Natural killer cell (primary cell): ENCODE measurements around the gene HABP2. TPM values are rescaled to one million over a fixed set of nuclear protein-coding genes. Genes with fewer than 3 reads are reported as not detected.

Experiments used
- ATAC-seq, 3 donors: fragments of 150-1000 bp in 2 of 3; fragments of 200-7000 bp in 1 of 3; cut with Tn5 transposase; 1 replicate in 1 of 3; 2 replicates in 2 of 3; pipeline ENCODE4 v1.10.0; 2021; ENCODE audit warnings: mild to moderate bottlenecking in 2 of 3, moderate library complexity in 2 of 3
- DNase-seq, 2 donors: peaks; one replicate each; pipeline versions ENCODE4 v3.0.0 to v3.0.0-alpha.2; 2013 to 2021; ENCODE audit warnings: mixed read lengths in 1 of 2
- H3K27ac ChIP-seq: one replicate; pipeline ENCODE4 v1.5.1; 2013; ENCODE audit warnings: mild to moderate bottlenecking, low read length
- H3K27me3 ChIP-seq: one replicate; pipeline ENCODE4 v1.6.1; 2013; ENCODE audit warnings: low read length; ENCODE audit not compliant: control insufficient read depth, insufficient read depth
- H3K36me3 ChIP-seq: one replicate; pipeline ENCODE4 v1.6.1; 2013; ENCODE audit warnings: low read length; ENCODE audit not compliant: control insufficient read depth, insufficient read depth
- H3K4me1 ChIP-seq: one replicate; pipeline ENCODE4 v1.6.1; 2013; ENCODE audit warnings: low read length; ENCODE audit not compliant: control insufficient read depth, insufficient read depth
- H3K4me3 ChIP-seq: one replicate; pipeline ENCODE4 v1.5.1; 2013; ENCODE audit warnings: low read length
- H3K9me3 ChIP-seq: one replicate; pipeline ENCODE4 v1.6.1; 2013; ENCODE audit warnings: low read length; ENCODE audit not compliant: control insufficient read depth, insufficient read depth
- H3K27ac Mint-ChIP-seq, 2 donors: one replicate each; pipeline ENCODE4 v1.8.0; 2022; ENCODE audit warnings: mild to moderate bottlenecking in 2 of 2, mixed read lengths in 2 of 2, moderate library complexity in 1 of 2
- H3K27me3 Mint-ChIP-seq, 2 donors: one replicate each; pipeline ENCODE4 v1.8.0; 2022; ENCODE audit warnings: low read depth in 2 of 2, mixed read lengths in 2 of 2
- H3K36me3 Mint-ChIP-seq: one replicate; pipeline ENCODE4 v1.8.0; 2022; ENCODE audit warnings: mixed read lengths
- H3K4me1 Mint-ChIP-seq, 2 donors: one replicate each; pipeline ENCODE4 v1.8.0; 2022; ENCODE audit warnings: mixed read lengths in 2 of 2
- H3K4me3 Mint-ChIP-seq: one replicate; pipeline ENCODE4 v1.8.0; 2022; ENCODE audit warnings: mild to moderate bottlenecking, moderate library complexity, mixed read lengths
- H3K9me3 Mint-ChIP-seq, 2 donors: one replicate each; pipeline ENCODE4 v1.8.0; 2022; ENCODE audit warnings: mixed read lengths in 2 of 2
- WGBS: methylation state at CpG from one replicate; pipeline ENCODE4 v1.1.7; 2013; ENCODE audit warnings: missing lambda C conversion rate; ENCODE audit not compliant: insufficient coverage; 5-methylcytosine and 5-hydroxymethylcytosine counted together
- intact Hi-C: fragments of 100-400 bp; cut with micrococcal nuclease; formaldehyde crosslinking; loops from one replicate; pipeline ENCODE4 v1.14.2; 2022
- total RNA-seq, 4 donors: library from RNA; stranded (reverse); fragments of 120-200 nt in 1 of 4; gene quantifications; one replicate each; pipeline versions ENCODE4 v1.2.3 to v1.2.4, GENCODE V29; 2013 to 2022
- TF ChIP-seq, protein P1 (sequence below): fragments of 200-600 bp; IDR thresholded peaks from one replicate; pipeline ENCODE4 v1.8.0; 2022; ENCODE audit warnings: antibody characterized with exemption

Gene HABP2
- total RNA-seq, 3 donors from 2014 or later (not counting 1 experiment from before 2014, with no cell fraction given), result not detected

DNA sequence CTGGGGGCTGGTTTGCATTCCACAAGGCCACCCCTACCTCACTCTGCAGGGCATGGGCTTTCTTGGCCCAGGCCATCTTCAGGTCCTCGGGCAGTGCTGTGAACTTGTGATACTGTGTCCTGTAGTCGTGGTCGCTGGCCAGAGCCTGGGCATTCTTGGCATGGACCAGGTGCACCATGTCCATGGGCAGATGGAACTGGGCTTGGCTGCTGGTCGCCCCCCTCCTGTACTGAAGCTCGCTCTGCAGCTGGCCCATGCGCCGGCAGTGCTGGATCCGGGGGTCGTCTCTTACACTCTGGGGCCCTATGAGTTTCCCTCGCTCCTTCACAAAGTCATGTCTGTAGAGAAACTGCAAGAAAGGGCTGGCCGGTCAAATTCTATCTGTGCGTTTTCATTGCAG lies 51.7 kb downstream of the HABP2 start:
- H3K4me1 ChIP-seq, result no peaks in the 10 kb centered on the region
- no peak overlapping the region for H3K4me3 Mint-ChIP-seq
- no peaks in the 10 kb centered on the region for H3K4me1 Mint-ChIP-seq
- no peaks in the 10 kb centered on the region for H3K36me3 Mint-ChIP-seq
- no peak overlapping the region for H3K27ac ChIP-seq
- H3K4me3 ChIP-seq, result no peak overlapping the region
- H3K36me3 ChIP-seq, result no peaks in the 10 kb centered on the region
- H3K9me3 ChIP-seq, result no peaks in the 10 kb centered on the region
- TF ChIP-seq, protein P1, sequence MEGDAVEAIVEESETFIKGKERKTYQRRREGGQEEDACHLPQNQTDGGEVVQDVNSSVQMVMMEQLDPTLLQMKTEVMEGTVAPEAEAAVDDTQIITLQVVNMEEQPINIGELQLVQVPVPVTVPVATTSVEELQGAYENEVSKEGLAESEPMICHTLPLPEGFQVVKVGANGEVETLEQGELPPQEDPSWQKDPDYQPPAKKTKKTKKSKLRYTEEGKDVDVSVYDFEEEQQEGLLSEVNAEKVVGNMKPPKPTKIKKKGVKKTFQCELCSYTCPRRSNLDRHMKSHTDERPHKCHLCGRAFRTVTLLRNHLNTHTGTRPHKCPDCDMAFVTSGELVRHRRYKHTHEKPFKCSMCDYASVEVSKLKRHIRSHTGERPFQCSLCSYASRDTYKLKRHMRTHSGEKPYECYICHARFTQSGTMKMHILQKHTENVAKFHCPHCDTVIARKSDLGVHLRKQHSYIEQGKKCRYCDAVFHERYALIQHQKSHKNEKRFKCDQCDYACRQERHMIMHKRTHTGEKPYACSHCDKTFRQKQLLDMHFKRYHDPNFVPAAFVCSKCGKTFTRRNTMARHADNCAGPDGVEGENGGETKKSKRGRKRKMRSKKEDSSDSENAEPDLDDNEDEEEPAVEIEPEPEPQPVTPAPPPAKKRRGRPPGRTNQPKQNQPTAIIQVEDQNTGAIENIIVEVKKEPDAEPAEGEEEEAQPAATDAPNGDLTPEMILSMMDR, result no peak
- ATAC-seq, result no peak
- H3K27ac Mint-ChIP-seq, result no peak overlapping the region
- no peaks in the 10 kb centered on the region for H3K27me3 ChIP-seq
- intact Hi-C loops, result no loop called here
- no peaks in the 10 kb centered on the region for H3K9me3 Mint-ChIP-seq
- 91% methylated on average over 12 of the region's 12 CpGs for WGBS
- peaks cover 6 to 8% of the 10 kb centered on the region in 2 donors for H3K27me3 Mint-ChIP-seq
- no peak for DNase-seq

DNA sequence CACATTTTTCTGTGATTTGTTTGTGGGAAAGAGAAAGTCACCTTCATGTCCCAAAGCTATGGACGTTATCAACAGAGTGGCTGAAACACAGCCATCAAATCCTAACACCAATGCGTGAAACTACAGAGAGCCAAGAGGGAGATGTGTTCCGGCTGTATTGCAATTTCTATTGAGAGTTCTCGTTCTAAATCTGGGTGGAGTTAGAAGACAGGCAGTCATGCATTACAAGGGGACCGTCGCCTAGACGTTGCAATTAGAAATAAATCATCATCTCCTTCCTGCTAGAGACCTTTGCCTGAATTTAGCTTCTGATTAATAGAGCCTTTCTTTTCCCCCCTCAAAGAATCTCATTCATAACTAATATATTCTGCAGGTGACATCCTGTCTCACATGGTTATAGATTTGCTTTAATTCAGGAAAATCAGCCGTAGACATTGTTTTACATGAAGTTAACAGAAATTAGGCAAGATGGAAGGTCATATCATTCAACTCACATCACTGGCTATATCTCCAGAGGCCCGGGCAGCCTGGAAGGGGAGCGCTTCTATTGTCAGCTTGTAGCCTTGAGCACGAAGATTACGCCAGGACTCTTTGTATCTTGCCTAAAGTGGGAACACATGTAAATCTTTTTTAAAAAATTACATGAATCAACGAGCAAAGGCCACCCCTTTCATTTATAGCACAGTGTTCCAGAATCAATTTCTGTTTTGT lies 52.6 kb downstream of the HABP2 start:
- H3K27me3 Mint-ChIP-seq, result peaks cover 8% of the 10 kb centered on the region in 2 donors
- WGBS, result 75% methylated on average over 13 of the region's 13 CpGs
- no peaks in the 10 kb centered on the region for H3K27me3 ChIP-seq

DNA sequence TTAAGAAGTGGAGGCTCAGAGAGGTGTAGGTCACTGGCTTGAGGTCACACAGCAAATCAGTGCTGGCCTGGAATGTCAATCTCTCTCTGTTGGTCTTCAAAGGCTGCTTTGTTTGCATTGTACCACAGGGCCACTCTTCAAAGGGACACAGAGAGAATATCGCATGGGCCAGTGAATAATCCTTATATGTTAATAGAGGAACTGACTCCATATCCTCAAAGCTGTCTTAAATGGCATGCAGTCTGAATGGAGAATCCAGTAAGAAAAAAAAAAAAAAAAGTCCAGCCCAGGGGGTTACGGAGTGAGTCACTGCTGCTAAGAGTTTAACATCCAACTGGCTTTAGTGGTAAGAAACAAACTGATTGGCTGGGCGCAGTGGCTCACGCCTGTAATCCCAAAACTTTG lies 56.9 kb downstream of the HABP2 start:
- H3K27me3 Mint-ChIP-seq, result peaks cover 12 to 20% of the 10 kb centered on the region in 2 donors
- DNase-seq (no peak), ATAC-seq (no peak)
- Histone ChIP-seq H3K9me3 (no peaks in the 10 kb centered on the region), H3K27me3 (no peaks in the 10 kb centered on the region), H3K4me3 (no peak overlapping the region), H3K4me1 (no peaks in the 10 kb centered on the region), H3K27ac (no peak overlapping the region), H3K36me3 (no peaks in the 10 kb centered on the region)
- no peak overlapping the region for H3K27ac Mint-ChIP-seq
- intact Hi-C loops, result no loop called here
- TF ChIP-seq, protein P1, result no peak
- no peaks in the 10 kb centered on the region for H3K9me3 Mint-ChIP-seq
- no peaks in the 10 kb centered on the region for H3K36me3 Mint-ChIP-seq
- no peak overlapping the region for H3K4me3 Mint-ChIP-seq
- H3K4me1 Mint-ChIP-seq, result no peaks in the 10 kb centered on the region
- WGBS, result 90% methylated on average over 4 of the region's 4 CpGs

More for the DNA sequence above, 52.6 kb downstream of the HABP2 start:
- DNase-seq (no peak), ATAC-seq (no peak)
- Histone ChIP-seq H3K4me1 (no peaks in the 10 kb centered on the region), H3K4me3 (no peak overlapping the region), H3K27ac (no peak overlapping the region), H3K9me3 (no peaks in the 10 kb centered on the region), H3K36me3 (no peaks in the 10 kb centered on the region)
- TF ChIP-seq, protein P1, result no peak
- intact Hi-C loops, result no loop called here
- Mint-ChIP-seq H3K9me3 (no peaks in the 10 kb centered on the region), H3K27ac (no peak overlapping the region), H3K36me3 (no peaks in the 10 kb centered on the region), H3K4me1 (no peaks in the 10 kb centered on the region), H3K4me3 (no peak overlapping the region)
